Esophagus mucosa (tissue), 1 donor: Measurements from ENCODE around the gene OS9. TPM values are rescaled to one million over a fixed set of nuclear protein-coding genes. Genes with fewer than 3 reads are reported as not detected.

ENCODE experiments used
- ATAC-seq: fragments of 200-7000 bp; cut with Tn5 transposase; one replicate; pipeline ENCODE4 v1.9.1; 2020
- total RNA-seq: library from RNA; stranded (reverse); gene quantifications from one replicate; pipeline ENCODE4 v1.2.4, GENCODE V29; 2023
- donor health status: DM: yes; HTN: yes; CAD: no.

OS9 gene
- total RNA-seq, 1 donor from 2014 or later, result 156 TPM

- ATAC-seq, result no peak
Observed at GRCh38 chr12:57769594-57769993, 75.7 kb downstream of the OS9 start.

- ATAC-seq, result no peak
Observed at GRCh38 chr12:57770734-57771133, 76.8 kb downstream of the OS9 start.

Other genes starting within 250 kb of the OS9 start
- not detected for gene INHBE, start 238.8 kb upstream of the OS9 start, total RNA-seq
- gene GLI1, start 234.3 kb upstream of the OS9 start, total RNA-seq, result 0.72 TPM
- 2.0 TPM for gene ARHGAP9, start 214.3 kb upstream of the OS9 start, total RNA-seq
- 130 TPM for gene MARS1, start 206.1 kb upstream of the OS9 start, total RNA-seq
- gene DDIT3, start 173.6 kb upstream of the OS9 start, total RNA-seq, result 34.8 TPM
- gene MBD6, start 171.3 kb upstream of the OS9 start, total RNA-seq, result 50.5 TPM
- 105 TPM for gene DCTN2, start 146.9 kb upstream of the OS9 start, total RNA-seq
- gene KIF5A, start 144.1 kb upstream of the OS9 start, total RNA-seq, result 0.16 TPM
- 35.8 TPM for gene PIP4K2C, start 102.9 kb upstream of the OS9 start, total RNA-seq
- gene DTX3, start 89.3 kb upstream of the OS9 start, total RNA-seq, result 4.1 TPM
- 1.5 TPM for gene ARHGEF25, start 82.7 kb upstream of the OS9 start, total RNA-seq
- gene B4GALNT1, start 60.9 kb upstream of the OS9 start, total RNA-seq, result 0.04 TPM
- 0.64 TPM for gene AGAP2, start 44.6 kb downstream of the OS9 start, total RNA-seq
- gene TSPAN31, start 50.9 kb downstream of the OS9 start, total RNA-seq, result 22.6 TPM
- 62.3 TPM for gene CDK4, start 58.2 kb downstream of the OS9 start, total RNA-seq
- 5.9 TPM for gene MARCHF9, start 61.0 kb downstream of the OS9 start, total RNA-seq
- 1.6 TPM for gene CYP27B1, start 72.9 kb downstream of the OS9 start, total RNA-seq
- 20.2 TPM for gene METTL1, start 78.0 kb downstream of the OS9 start, total RNA-seq
- gene EEF1AKMT3, start 78.5 kb downstream of the OS9 start, total RNA-seq, result 3.4 TPM
- gene TSFM, start 88.7 kb downstream of the OS9 start, total RNA-seq, result 22.6 TPM
- gene AVIL, start 124.6 kb downstream of the OS9 start, total RNA-seq, result 1.7 TPM
- gene CTDSP2, start 152.6 kb downstream of the OS9 start, total RNA-seq, result 49.8 TPM
- gene ATP23, start 247.4 kb downstream of the OS9 start, total RNA-seq, result 7.6 TPM